K562 (cell line): Measurements from ENCODE around the gene TAAR2. TPM values are rescaled to one million over a fixed set of nuclear protein-coding genes. Genes with fewer than 3 reads are reported as not detected.

ENCODE experiments used
- ATAC-seq: fragments of 200-7000 bp; cut with Tn5 transposase; 3 replicates; pipeline ENCODE4 v1.9.1; 2020; ENCODE audit warnings: moderate library complexity
- BruUV-seq: library from RNA; stranded (reverse); fragments of 400-500 nt; replicated peaks from 2 replicates; lab custom pipeline; 2021; lab: Mats Ljungman, UMichigan
- CTCF ChIA-PET: fragments of 300-600 bp; formaldehyde crosslinking; extraction: SDS; loops from one replicate; lab custom pipeline; 2021; ENCODE audit warnings: low intra/inter-chr PET ratio; lab: Yijun Ruan, JAX
- POLR2A ChIA-PET: fragments of 300-600, 350-650 bp; sonication (Branson Sonifier 250); formaldehyde crosslinking; extraction: SDS; loops from one replicate; lab custom pipeline; 2021; ENCODE audit warnings: antibody characterized with exemption, inconsistent platforms; lab: Yijun Ruan, JAX
- DNase-seq, 4 experiments: peaks; one replicate each; pipeline versions ENCODE4 v3.0.0 to v3.0.0-alpha.2; 2011 to 2018; ENCODE audit warnings: low spot score in 3 of 4, mixed read lengths in 3 of 4; ENCODE audit errors: extremely low read depth in 1 of 4
- FAIRE-seq: peaks from 2 replicates; lab custom pipeline; 2011; peaks lifted over from hg19 to GRCh38; lab: Jason Lieb, UNC
- H2AFZ ChIP-seq: 2 replicates; pipeline ENCODE4 v1.6.0; 2011; ENCODE audit warnings: low read depth, low read length, control low read depth, inconsistent platforms
- H3K27ac ChIP-seq: fragments of 200-600 bp; 3 replicates; pipeline ENCODE4 v1.8.0; 2011; ENCODE audit warnings: low read depth, mild to moderate bottlenecking, control low read depth, inconsistent platforms, low read length, moderate library complexity, mixed read lengths; ENCODE audit errors: extremely low read depth
- H3K27me3 ChIP-seq, 2 experiments: fragments of 300-600 bp in 1 of 2; 2 replicates in 1 of 2; 3 replicates in 1 of 2; pipeline versions ENCODE4 v1.6.0 to v1.8.0; 2011; ENCODE audit warnings: inconsistent platforms in 2 of 2, low read length in 2 of 2, mild to moderate bottlenecking in 1 of 2, mixed read lengths in 1 of 2, moderate library complexity in 1 of 2; ENCODE audit not compliant: control insufficient read depth in 2 of 2, insufficient read depth in 2 of 2
- H3K36me3 ChIP-seq: fragments of 300-600 bp; 3 replicates; pipeline ENCODE4 v1.8.0; 2011; ENCODE audit warnings: mild to moderate bottlenecking, low read length, inconsistent platforms; ENCODE audit not compliant: control insufficient read depth, insufficient read depth
- H3K4me1 ChIP-seq, 2 experiments: fragments of 200-600 bp in 1 of 2; replicated peaks in 1 of 2; 2 replicates in 1 of 2; 3 replicates in 1 of 2; pipeline versions ENCODE4 v1.5.1 to v1.8.0; 2011; ENCODE audit warnings: inconsistent platforms in 2 of 2, low read length in 2 of 2, mild to moderate bottlenecking in 1 of 2, mixed read lengths in 1 of 2, moderate library complexity in 1 of 2; ENCODE audit not compliant: control insufficient read depth in 2 of 2, insufficient read depth in 2 of 2
- H3K4me2 ChIP-seq: 2 replicates; pipeline ENCODE4 v1.6.1; 2011; ENCODE audit warnings: low read length, control low read depth, inconsistent platforms, mixed read lengths; ENCODE audit not compliant: insufficient read depth
- H3K4me3 ChIP-seq: fragments of 200-600 bp; sonication (generic), shearing (Covaris generic); 2 replicates; pipeline ENCODE4 v1.5.1; 2016; ENCODE audit warnings: control low read depth, inconsistent platforms
- H3K79me2 ChIP-seq: fragments of 200-600 bp; 3 replicates; pipeline ENCODE4 v1.8.0; 2011; ENCODE audit warnings: low read length, inconsistent platforms; ENCODE audit not compliant: control insufficient read depth, insufficient read depth
- H3K9ac ChIP-seq, 2 experiments: 2 replicates each; pipeline versions ENCODE4 v1.6.0 to v1.6.1; 2011; ENCODE audit warnings: low read depth in 2 of 2, low read length in 2 of 2, control low read depth in 1 of 2, inconsistent platforms in 1 of 2, mild to moderate bottlenecking in 1 of 2, mixed read lengths in 1 of 2; ENCODE audit not compliant: insufficient read depth in 1 of 2
- H3K9me1 ChIP-seq: one replicate; pipeline ENCODE4 v1.6.0; 2011; ENCODE audit warnings: inconsistent platforms, mild to moderate bottlenecking, low read length, moderate library complexity; ENCODE audit not compliant: control insufficient read depth, insufficient read depth
- H3K9me3 ChIP-seq: replicated peaks from 2 replicates; pipeline ENCODE4 v1.5.1; 2011; ENCODE audit warnings: low read depth, low read length, inconsistent platforms; ENCODE audit not compliant: control insufficient read depth, insufficient read depth
- H4K20me1 ChIP-seq: replicated peaks from 2 replicates; pipeline ENCODE4 v1.6.1; 2011; ENCODE audit warnings: low read length, inconsistent platforms, mixed read lengths; ENCODE audit not compliant: control insufficient read depth, insufficient read depth
- ATF2 ChIP-seq: sonication (generic); formaldehyde crosslinking; IDR thresholded peaks from 2 replicates; pipeline ENCODE4 v1.8.1; 2022; ENCODE audit warnings: missing genetic modification reagents
- FOSL1 ChIP-seq: fragments of 200-800 bp; sonication (Bioruptor generic); conservative IDR thresholded peaks from 2 replicates; pipeline ENCODE4 v1.6.1; 2016; ENCODE audit warnings: missing genetic modification characterization, missing compliant biosample characterization
- FOXJ2 ChIP-seq: fragments of 200-800 bp; sonication (Bioruptor generic); IDR thresholded peaks from 2 replicates; pipeline ENCODE4 v1.6.1; 2016; ENCODE audit warnings: missing genetic modification characterization, missing compliant biosample characterization
- PHB ChIP-seq: fragments of 250-450 bp; sonication (Bioruptor Pico); IDR thresholded peaks from 2 replicates; pipeline ENCODE4 v1.5.0; 2021
- REST ChIP-seq, 2 experiments: fragments of 450-650 bp; formaldehyde crosslinking in 1 of 2; IDR thresholded peaks; 2 replicates each; pipeline versions ENCODE4 v1.4.0 to v1.6.1; 2014 to 2020; ENCODE audit warnings: mild to moderate bottlenecking in 2 of 2, borderline replicate concordance in 1 of 2, low read depth in 1 of 2
- SOX6 ChIP-seq: fragments of 450-650 bp; IDR thresholded peaks from 2 replicates; pipeline ENCODE4 v1.6.1; 2014; ENCODE audit warnings: mild to moderate bottlenecking
- WGBS: fragments of 100-300 bp; shearing (Covaris generic); methylation state at CpG from one replicate; pipeline ENCODE4 v1.1.6; 2016; ENCODE audit warnings: low coverage, mixed read lengths; ENCODE audit not compliant: insufficient coverage; ENCODE audit errors: missing lambda C conversion rate; 5-methylcytosine and 5-hydroxymethylcytosine counted together
- in situ Hi-C: fragments of 300-500 bp; cut with MboI; formaldehyde crosslinking; loops from 4 replicates; pipeline ENCODE4 v1.15.0; 2018; ENCODE audit warnings: inconsistent platforms, mixed read lengths
- intact Hi-C: fragments of 100-400 bp; cut with micrococcal nuclease; formaldehyde crosslinking; loops from 2 replicates; pipeline ENCODE4 v1.14.2; 2022
- polyA plus RNA-seq, 8 experiments: library from polyadenylated mRNA; depleted of rRNA in 4 of 8; stranded (reverse) in 5 of 8; unstranded in 3 of 8; fragments of >200 nt; fragmentation: Nextera tagmentation in 2 of 8; fragmentation: Illumina TruSeq in 1 of 8; extraction: Ambion mirVana in 2 of 8; extraction: Trizol in 1 of 8; gene quantifications; 2 replicates each; pipeline versions ENCODE4 v1.2.1 to v1.2.3, GENCODE V29; 2011 to 2014; ENCODE audit warnings: inconsistent platforms in 1 of 8, missing spikeins in 1 of 8
- total RNA-seq, 7 experiments: library from RNA; depleted of rRNA in 6 of 7; stranded (reverse); fragments of >200 nt in 6 of 7; fragmentation: Illumina TruSeq in 2 of 7; extraction: Trizol in 2 of 7; gene quantifications; 2 replicates each; pipeline versions ENCODE4 v1.2.1 to v1.2.3, GENCODE V29; 2011 to 2021; ENCODE audit warnings: low replicate concordance in 1 of 7
- TF ChIP-seq, protein P1 (sequence below): sonication (generic); formaldehyde crosslinking; IDR thresholded peaks from 2 replicates; pipeline ENCODE4 v1.8.1; 2023; ENCODE audit warnings: mild to moderate bottlenecking, missing genetic modification reagents
- TF ChIP-seq, protein P2 (sequence below): fragments of 450-650 bp; formaldehyde crosslinking; IDR thresholded peaks from 2 replicates; pipeline ENCODE4 v1.4.0; 2022; ENCODE audit warnings: missing genetic modification characterization

TAAR2 gene
- total and polyA plus RNA-seq, 9 of the 15 experiments (the other 6 are each of a cell fraction or from before 2014, with no cell fraction given): not detected

DNA sequence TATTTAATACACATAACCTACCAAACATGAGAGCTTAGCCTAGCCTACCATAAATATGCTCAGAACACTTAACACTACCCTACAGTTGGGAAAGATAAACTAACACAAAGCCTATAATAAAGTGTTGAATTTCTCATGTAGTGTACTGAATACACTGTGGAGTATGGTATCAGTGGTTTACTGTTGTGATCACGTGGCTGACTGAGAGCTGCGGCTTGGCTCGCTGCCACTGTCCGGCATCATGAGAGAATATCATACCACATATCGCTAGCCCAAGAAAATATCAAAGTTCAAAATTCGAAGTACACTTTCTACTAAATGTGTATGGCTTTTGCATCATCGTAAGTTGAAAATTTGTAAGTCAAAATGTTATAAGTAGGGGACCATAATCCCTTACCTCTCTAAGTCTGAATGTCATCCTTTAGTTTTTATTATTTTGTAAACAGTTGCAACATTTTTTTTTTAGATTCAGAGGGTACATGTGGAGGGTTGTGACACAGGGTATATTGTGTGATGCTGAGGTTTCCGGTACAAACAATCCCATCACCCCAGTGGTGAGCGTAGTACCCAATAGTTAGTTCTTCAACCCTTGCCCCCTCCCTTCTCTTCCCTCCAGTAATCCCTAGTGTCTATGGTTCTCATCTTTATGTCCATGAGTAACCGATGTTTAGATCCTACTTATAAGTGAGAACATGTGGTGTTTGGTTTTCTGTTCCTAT, 49.5 kb upstream of the TAAR2 start:
- CTCF ChIA-PET: no interaction called here
- H3K4me3 ChIP-seq: no peak overlapping the region
- no peaks in the 10 kb centered on the region for H3K36me3 ChIP-seq
- H3K4me2 ChIP-seq: no peak overlapping the region
- H3K9ac ChIP-seq: no peak overlapping the region
- 1% methylated on average over 10 of the region's 10 CpGs for WGBS
- no peaks in the 10 kb centered on the region for H3K9me3 ChIP-seq
- POLR2A ChIA-PET: no interaction called here
- no peaks in the 10 kb centered on the region for H4K20me1 ChIP-seq
- in situ Hi-C loops: no loop called here
- H3K27me3 ChIP-seq: no peaks in the 10 kb centered on the region; a peak in 1 of 5 replicates
- H3K27ac ChIP-seq: no peak overlapping the region
- ATAC-seq (peak; percentile 86), FAIRE-seq (no peak), DNase-seq (peak in 3 of 4 experiments; percentile 16 to 48 (median 16))
- H3K9me1 ChIP-seq: no peaks in the 10 kb centered on the region
- intact Hi-C loops: loop anchor here (5.0 kb wide), 1 partner anchor 44 kb away; no protein-coding TSS in a partner anchor
- H3K4me1 ChIP-seq: no peaks in the 10 kb centered on the region; a peak in 2 of 5 replicates
- H3K79me2 ChIP-seq: no peaks in the 10 kb centered on the region
- H2AFZ ChIP-seq: no peak overlapping the region
- no TSS peak for BruUV-seq
- TF ChIP-seq, protein P1, sequence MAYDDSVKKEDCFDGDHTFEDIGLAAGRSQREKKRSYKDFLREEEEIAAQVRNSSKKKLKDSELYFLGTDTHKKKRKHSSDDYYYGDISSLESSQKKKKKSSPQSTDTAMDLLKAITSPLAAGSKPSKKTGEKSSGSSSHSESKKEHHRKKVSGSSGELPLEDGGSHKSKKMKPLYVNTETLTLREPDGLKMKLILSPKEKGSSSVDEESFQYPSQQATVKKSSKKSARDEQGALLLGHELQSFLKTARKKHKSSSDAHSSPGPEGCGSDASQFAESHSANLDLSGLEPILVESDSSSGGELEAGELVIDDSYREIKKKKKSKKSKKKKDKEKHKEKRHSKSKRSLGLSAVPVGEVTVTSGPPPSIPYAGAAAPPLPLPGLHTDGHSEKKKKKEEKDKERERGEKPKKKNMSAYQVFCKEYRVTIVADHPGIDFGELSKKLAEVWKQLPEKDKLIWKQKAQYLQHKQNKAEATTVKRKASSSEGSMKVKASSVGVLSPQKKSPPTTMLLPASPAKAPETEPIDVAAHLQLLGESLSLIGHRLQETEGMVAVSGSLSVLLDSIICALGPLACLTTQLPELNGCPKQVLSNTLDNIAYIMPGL (CRISPR knock-in tag): no peak
- TF ChIP-seq PHB (CRISPR knock-in tag) (no peak), FOSL1 (0 out of 2 replicates have a peak, but pooled peaks have one; percentile 18), SOX6 (0 out of 2 replicates have a peak, but pooled peaks have one; percentile 29), FOXJ2 (tag) (0 out of 2 replicates have a peak, but pooled peaks have one; percentile 36), ATF2 (CRISPR knock-in tag) (no peak), REST (IDR thresholded peaks at IDR 0.05; ENCODE audit: borderline replicate concordance) (peak; percentile 23; the same call in 1 of the 2 replicates), REST (CRISPR knock-in tag; IDR thresholded peaks at IDR 0.05; ENCODE audit: low read depth) (no peak)
- TF ChIP-seq, protein P2, sequence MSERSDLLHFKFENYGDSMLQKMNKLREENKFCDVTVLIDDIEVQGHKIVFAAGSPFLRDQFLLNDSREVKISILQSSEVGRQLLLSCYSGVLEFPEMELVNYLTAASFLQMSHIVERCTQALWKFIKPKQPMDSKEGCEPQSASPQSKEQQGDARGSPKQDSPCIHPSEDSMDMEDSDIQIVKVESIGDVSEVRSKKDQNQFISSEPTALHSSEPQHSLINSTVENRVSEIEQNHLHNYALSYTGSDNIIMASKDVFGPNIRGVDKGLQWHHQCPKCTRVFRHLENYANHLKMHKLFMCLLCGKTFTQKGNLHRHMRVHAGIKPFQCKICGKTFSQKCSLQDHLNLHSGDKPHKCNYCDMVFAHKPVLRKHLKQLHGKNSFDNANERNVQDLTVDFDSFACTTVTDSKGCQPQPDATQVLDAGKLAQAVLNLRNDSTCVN (CRISPR knock-in tag): no peak
